PFSK-1 (cell line): ENCODE data around the gene RSPH1.

Experiments
- FOXP2 ChIP-seq: optimal IDR thresholded peaks from 2 replicates; pipeline ENCODE3; 2011; ENCODE audit warnings: borderline replicate concordance, control low read depth, inconsistent platforms; ENCODE audit not compliant: insufficient read depth; ENCODE audit errors: extremely low read length, extremely low read depth
- POLR2AphosphoS5 ChIP-seq: IDR thresholded peaks from 2 replicates; pipeline ENCODE4 v1.6.1; 2012; ENCODE audit warnings: low read depth, mild to moderate bottlenecking, control low read depth, low read length, moderate library complexity
- SIN3A ChIP-seq: IDR thresholded peaks from 2 replicates; pipeline ENCODE4 v1.6.1; 2012; ENCODE audit warnings: mild to moderate bottlenecking, low read length, moderate library complexity, borderline replicate concordance; ENCODE audit not compliant: insufficient read depth
- TAF1 ChIP-seq: IDR thresholded peaks from 2 replicates; pipeline ENCODE4 v1.6.1; 2012; ENCODE audit warnings: low read length, control low read depth, borderline replicate concordance; ENCODE audit not compliant: insufficient read depth
- TF ChIP-seq, protein P1 (sequence below), 2 experiments: IDR thresholded peaks; 2 replicates each; pipeline versions ENCODE4 v1.6.1 to v1.8.0; 2011 to 2012; ENCODE audit warnings: low read depth in 2 of 2, low read length in 2 of 2, control low read depth in 1 of 2, inconsistent platforms in 1 of 2, mild to moderate bottlenecking in 1 of 2, moderate library complexity in 1 of 2; ENCODE audit not compliant: insufficient read depth in 1 of 2

RSPH1 gene

GRCh38 chr21:42542596-42542995 is 46.6 kb upstream of the RSPH1 start:
- no peak for TF ChIP-seq TAF1
- no peak for TF ChIP-seq FOXP2
- no peak for TF ChIP-seq SIN3A
- TF ChIP-seq, protein P1, sequence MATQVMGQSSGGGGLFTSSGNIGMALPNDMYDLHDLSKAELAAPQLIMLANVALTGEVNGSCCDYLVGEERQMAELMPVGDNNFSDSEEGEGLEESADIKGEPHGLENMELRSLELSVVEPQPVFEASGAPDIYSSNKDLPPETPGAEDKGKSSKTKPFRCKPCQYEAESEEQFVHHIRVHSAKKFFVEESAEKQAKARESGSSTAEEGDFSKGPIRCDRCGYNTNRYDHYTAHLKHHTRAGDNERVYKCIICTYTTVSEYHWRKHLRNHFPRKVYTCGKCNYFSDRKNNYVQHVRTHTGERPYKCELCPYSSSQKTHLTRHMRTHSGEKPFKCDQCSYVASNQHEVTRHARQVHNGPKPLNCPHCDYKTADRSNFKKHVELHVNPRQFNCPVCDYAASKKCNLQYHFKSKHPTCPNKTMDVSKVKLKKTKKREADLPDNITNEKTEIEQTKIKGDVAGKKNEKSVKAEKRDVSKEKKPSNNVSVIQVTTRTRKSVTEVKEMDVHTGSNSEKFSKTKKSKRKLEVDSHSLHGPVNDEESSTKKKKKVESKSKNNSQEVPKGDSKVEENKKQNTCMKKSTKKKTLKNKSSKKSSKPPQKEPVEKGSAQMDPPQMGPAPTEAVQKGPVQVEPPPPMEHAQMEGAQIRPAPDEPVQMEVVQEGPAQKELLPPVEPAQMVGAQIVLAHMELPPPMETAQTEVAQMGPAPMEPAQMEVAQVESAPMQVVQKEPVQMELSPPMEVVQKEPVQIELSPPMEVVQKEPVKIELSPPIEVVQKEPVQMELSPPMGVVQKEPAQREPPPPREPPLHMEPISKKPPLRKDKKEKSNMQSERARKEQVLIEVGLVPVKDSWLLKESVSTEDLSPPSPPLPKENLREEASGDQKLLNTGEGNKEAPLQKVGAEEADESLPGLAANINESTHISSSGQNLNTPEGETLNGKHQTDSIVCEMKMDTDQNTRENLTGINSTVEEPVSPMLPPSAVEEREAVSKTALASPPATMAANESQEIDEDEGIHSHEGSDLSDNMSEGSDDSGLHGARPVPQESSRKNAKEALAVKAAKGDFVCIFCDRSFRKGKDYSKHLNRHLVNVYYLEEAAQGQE (IDR thresholded peaks at IDR 0.05; ENCODE audit: insufficient read depth in 1 of 2, low read depth in 2 of 2, low read length in 2 of 2) = no peak
- no peak for TF ChIP-seq POLR2AphosphoS5

DNA sequence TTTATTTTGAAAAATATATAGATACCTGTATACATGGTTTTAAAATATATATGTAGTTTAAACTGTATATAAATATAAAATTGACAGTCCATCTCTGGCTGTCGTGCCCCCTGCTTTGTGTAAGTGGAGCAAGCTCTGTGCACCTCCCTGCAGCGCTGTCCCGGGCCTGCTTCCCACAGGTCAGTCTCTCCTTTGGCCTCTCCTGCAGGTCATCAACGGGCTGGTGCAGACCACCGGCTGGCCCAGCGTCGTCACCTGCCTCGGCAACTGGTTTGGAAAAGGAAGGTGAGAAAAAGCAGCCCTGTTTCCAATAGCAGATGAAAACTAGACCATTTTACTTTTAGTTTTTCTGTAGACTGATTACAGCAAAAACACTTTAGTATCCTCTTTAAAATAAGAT is 46.2 kb upstream of the RSPH1 start:
- TF ChIP-seq SIN3A = no peak
- TF ChIP-seq POLR2AphosphoS5 = no peak
- TF ChIP-seq, protein P1 (IDR thresholded peaks at IDR 0.05; ENCODE audit: insufficient read depth in 1 of 2, low read depth in 2 of 2, low read length in 2 of 2) = no peak
- TF ChIP-seq TAF1 = no peak
- no peak for TF ChIP-seq FOXP2

DNA sequence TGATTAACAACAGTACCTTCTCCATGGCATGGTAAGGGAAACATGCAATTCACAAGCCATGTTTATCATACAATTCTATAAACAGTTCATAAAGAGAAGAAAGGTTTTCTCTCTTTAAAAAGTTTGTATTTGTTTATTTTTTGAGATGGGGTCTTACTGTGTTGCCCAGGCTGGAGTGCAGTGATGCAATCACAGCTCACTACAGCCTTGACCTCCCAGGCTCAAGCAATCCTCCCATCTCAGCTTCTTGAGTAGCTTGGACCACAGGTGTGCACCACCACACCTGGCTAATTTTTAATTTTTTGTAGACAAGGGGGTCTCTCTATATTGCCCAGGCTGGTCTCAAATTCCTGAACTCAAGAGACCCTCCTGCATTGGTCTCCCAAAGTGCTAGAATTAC is 45.6 kb upstream of the RSPH1 start:
- TF ChIP-seq, protein P1 (IDR thresholded peaks at IDR 0.05; ENCODE audit: insufficient read depth in 1 of 2, low read depth in 2 of 2, low read length in 2 of 2) = no peak
- TF ChIP-seq FOXP2 (no peak), TAF1 (no peak), SIN3A (no peak), POLR2AphosphoS5 (no peak)

DNA sequence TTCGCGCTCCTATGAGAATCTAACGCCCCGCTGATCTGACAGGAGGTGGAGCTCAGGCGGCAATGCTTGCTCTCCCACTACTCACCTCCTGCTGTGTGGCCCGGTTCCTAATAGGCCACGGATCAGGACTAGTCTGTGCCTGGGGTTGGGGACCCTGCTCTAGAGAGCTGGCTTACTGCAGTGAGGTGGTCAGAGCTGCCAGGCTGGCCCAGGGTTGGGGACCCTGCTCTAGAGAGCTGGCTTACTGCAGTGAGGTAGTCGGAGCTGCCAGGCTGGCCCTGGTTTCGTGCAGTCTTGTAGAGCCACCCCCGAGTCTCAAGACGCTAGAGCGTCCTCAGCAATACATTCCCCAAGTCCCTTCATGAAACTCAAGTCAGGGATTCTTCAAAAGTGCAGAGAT is 45.1 kb upstream of the RSPH1 start:
- TF ChIP-seq FOXP2 (no peak), POLR2AphosphoS5 (no peak), TAF1 (no peak), SIN3A (no peak)
- TF ChIP-seq, protein P1 (IDR thresholded peaks at IDR 0.05; ENCODE audit: insufficient read depth in 1 of 2, low read depth in 2 of 2, low read length in 2 of 2) = no peak

DNA sequence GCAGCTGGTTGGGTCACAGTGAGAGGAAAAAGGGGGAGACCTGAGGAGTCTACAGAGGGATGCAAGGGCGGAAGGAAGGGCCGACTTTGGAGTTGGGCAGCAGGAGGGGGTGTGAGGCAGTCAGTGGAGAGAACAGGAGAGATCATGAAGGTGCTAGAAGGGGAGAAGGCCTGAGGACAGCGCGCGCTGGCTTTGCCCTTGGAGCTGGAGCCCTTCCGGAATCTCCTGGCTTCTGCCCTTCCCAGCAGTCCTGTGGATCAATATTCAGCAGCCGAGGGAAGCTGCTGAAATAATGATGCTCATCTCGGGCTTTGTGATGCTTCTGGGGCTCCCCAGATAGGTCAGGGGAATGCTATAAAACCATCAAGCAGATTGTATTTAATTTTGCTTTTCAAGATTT is 44.4 kb upstream of the RSPH1 start:
- TF ChIP-seq TAF1 (no peak), POLR2AphosphoS5 (no peak), FOXP2 (no peak), SIN3A (no peak)
- TF ChIP-seq, protein P1 (IDR thresholded peaks at IDR 0.05; ENCODE audit: insufficient read depth in 1 of 2, low read depth in 2 of 2, low read length in 2 of 2) = no peak
